Osteocyte (in vitro differentiated cells): ENCODE measurements around the gene PPEF2. TPM values are rescaled to one million over a fixed set of nuclear protein-coding genes. Genes with fewer than 3 reads are reported as not detected.
"Not testable (repeated sequence)": the region's sequence is repeated elsewhere in the genome, so short reads cannot be mapped to it uniquely, and the experiment has no call there.

Source experiments
- DNase-seq: peaks from one replicate; pipeline ENCODE4 v3.0.0; 2021; ENCODE audit warnings: mixed read lengths; ENCODE audit not compliant: unreplicated experiment; ENCODE audit errors: extremely low spot score
- H3K27ac Mint-ChIP-seq: one replicate; pipeline ENCODE4 v1.8.0; 2021; ENCODE audit warnings: mild to moderate bottlenecking, mixed read lengths; ENCODE audit not compliant: unreplicated experiment
- H3K27me3 Mint-ChIP-seq: one replicate; pipeline ENCODE4 v1.8.0; 2021; ENCODE audit warnings: mixed read lengths; ENCODE audit not compliant: unreplicated experiment
- H3K36me3 Mint-ChIP-seq: one replicate; pipeline ENCODE4 v1.8.0; 2021; ENCODE audit warnings: mixed read lengths; ENCODE audit not compliant: unreplicated experiment
- H3K4me1 Mint-ChIP-seq: one replicate; pipeline ENCODE4 v1.8.0; 2021; ENCODE audit warnings: mixed read lengths; ENCODE audit not compliant: unreplicated experiment
- H3K4me3 Mint-ChIP-seq: one replicate; pipeline ENCODE4 v1.8.0; 2021; ENCODE audit warnings: mild to moderate bottlenecking, moderate library complexity, mixed read lengths; ENCODE audit not compliant: unreplicated experiment
- H3K9me3 Mint-ChIP-seq: one replicate; pipeline ENCODE4 v1.8.0; 2021; ENCODE audit warnings: mixed read lengths; ENCODE audit not compliant: unreplicated experiment
- total RNA-seq: library from RNA; stranded (reverse); gene quantifications from 2 replicates; pipeline ENCODE4 v1.2.1, GENCODE V29; 2021
- TF ChIP-seq, protein P1 (sequence below): fragments of 200-600 bp; sonication (generic); IDR thresholded peaks from 2 replicates; pipeline ENCODE4 v1.5.0; 2021; ENCODE audit warnings: antibody characterized with exemption, mild to moderate bottlenecking, moderate library complexity

PPEF2 gene
- total RNA-seq, 1 donor from 2014 or later: not detected

DNA sequence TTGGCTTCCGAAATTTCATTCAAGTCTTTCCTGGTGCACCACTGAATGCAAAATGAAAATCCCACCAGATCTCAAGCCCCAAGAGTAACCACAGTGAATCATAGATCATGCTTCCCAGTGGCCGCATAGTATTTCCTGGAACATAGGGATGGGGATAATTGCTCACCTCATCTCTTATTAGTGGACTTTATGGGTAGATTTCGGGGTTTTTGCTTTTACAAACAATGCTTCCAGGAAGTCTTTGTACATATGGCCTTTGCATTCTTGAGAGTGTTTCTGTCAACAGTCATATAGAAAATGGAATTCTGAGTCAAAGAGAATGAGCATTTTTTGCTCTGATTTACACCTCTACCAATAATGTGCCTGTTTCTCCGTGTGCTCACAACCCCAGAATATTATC, 53.4 kb downstream of the PPEF2 start:
- H3K4me3 Mint-ChIP-seq: no peak overlapping the region
- no peaks in the 10 kb centered on the region for H3K36me3 Mint-ChIP-seq
- no peak overlapping the region for H3K27ac Mint-ChIP-seq
- H3K4me1 Mint-ChIP-seq: peaks cover 19% of the 10 kb centered on the region
- TF ChIP-seq, protein P1, sequence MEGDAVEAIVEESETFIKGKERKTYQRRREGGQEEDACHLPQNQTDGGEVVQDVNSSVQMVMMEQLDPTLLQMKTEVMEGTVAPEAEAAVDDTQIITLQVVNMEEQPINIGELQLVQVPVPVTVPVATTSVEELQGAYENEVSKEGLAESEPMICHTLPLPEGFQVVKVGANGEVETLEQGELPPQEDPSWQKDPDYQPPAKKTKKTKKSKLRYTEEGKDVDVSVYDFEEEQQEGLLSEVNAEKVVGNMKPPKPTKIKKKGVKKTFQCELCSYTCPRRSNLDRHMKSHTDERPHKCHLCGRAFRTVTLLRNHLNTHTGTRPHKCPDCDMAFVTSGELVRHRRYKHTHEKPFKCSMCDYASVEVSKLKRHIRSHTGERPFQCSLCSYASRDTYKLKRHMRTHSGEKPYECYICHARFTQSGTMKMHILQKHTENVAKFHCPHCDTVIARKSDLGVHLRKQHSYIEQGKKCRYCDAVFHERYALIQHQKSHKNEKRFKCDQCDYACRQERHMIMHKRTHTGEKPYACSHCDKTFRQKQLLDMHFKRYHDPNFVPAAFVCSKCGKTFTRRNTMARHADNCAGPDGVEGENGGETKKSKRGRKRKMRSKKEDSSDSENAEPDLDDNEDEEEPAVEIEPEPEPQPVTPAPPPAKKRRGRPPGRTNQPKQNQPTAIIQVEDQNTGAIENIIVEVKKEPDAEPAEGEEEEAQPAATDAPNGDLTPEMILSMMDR: no peak
- H3K9me3 Mint-ChIP-seq: no peaks in the 10 kb centered on the region
- H3K27me3 Mint-ChIP-seq: peaks cover 11% of the 10 kb centered on the region
- no peak for DNase-seq

DNA sequence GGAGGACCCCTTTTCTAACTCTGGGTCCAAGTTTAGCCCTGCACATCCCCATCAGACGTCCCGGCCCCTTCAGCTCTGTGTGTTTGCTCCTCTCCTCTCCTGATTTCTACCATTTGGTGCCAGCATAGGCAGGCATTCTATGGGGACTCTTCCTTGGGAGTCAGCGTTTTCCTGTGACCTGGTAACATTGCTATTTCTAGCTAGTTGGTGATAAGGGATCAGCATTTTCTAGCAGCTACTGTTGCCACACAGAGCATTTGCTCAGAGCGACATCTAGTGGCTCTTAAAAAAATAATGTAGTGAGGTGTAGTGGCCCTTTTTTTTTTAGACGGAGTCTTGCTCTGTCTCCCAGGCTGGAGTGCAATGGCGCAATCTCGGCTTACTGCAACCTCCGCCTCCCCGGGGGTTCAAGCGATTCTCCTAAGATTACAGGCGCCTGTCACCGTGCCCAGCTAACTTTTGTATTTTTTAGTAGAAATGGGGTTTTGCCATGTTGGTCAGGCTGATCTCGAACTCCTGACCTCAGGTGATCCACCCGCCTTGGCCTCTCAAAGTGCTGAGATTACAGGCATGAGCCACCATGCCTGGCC, 54.0 kb downstream of the PPEF2 start:
- Mint-ChIP-seq H3K27ac (peak overlapping the region; percentile 34), H3K4me1 (peaks cover 24% of the 10 kb centered on the region)
- H3K4me3 Mint-ChIP-seq, H3K36me3 Mint-ChIP-seq, H3K9me3 Mint-ChIP-seq, DNase-seq, H3K27me3 Mint-ChIP-seq: not testable (repeated sequence)
- TF ChIP-seq, protein P1: peak; percentile 75

DNA sequence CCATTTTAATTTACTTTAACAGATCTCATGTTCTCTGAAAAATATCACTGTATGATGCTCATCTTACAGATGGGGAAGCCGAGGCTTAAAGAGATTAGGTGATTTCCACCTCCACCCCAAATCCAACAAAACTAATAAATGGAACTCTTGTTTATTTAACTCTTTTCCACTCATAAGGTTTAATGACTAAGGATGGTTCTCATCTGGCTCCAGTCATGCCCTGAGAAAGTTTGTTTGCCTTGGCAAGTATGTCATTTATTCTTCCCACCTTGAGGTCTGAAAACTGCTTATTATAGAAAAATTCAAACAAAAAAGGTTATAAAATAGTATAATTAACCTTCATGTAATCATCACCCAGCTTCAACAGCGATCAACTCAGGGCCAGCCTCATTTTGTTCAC, 56.3 kb downstream of the PPEF2 start:
- Mint-ChIP-seq H3K4me3 (no peak overlapping the region), H3K4me1 (peaks cover 24% of the 10 kb centered on the region), H3K9me3 (no peaks in the 10 kb centered on the region), H3K27ac (no peak overlapping the region), H3K36me3 (no peaks in the 10 kb centered on the region), H3K27me3 (no peaks in the 10 kb centered on the region)
- no peak for DNase-seq
- TF ChIP-seq, protein P1: no peak

DNA sequence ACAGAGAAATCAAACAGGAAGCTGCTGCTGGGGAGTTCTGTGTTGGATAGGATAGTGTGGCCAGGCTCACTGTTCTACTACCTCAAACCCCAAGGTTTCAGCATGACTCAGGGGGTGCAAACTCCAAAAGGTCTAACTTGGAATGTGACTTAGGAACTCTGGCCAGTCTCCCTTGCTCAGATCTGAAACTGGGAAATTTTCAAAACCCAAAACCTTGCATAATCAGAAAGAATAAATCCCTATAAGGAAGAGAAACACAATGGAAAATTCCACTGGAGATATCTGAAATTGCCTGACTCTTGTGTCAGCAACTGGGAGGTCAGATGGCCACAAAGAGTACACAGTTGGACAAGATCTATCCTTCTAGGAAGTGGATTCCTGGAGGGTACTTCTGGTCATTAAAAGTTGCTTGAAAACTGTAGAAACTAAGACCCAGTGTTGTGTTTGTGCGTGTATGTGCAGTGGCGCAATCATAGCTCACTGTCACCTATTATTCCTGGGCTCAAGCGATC, 58.0 kb downstream of the PPEF2 start:
- TF ChIP-seq, protein P1: no peak
- peaks cover 21% of the 10 kb centered on the region for H3K4me1 Mint-ChIP-seq

GRCh38 chr4:75843596-75843995, 58.7 kb downstream of the PPEF2 start:
- Mint-ChIP-seq H3K4me3 (no peak overlapping the region), H3K4me1 (peaks cover 19% of the 10 kb centered on the region), H3K27ac (peak overlapping the region; percentile 86), H3K36me3 (no peaks in the 10 kb centered on the region), H3K9me3 (no peaks in the 10 kb centered on the region), H3K27me3 (no peaks in the 10 kb centered on the region)
- no peak for DNase-seq
- TF ChIP-seq, protein P1: no peak

More for the DNA sequence above, 58.0 kb downstream of the PPEF2 start:
- no peaks in the 10 kb centered on the region for H3K9me3 Mint-ChIP-seq
- H3K27me3 Mint-ChIP-seq: no peaks in the 10 kb centered on the region
- no peaks in the 10 kb centered on the region for H3K36me3 Mint-ChIP-seq
- peak overlapping the region; percentile 33 for H3K4me3 Mint-ChIP-seq
- peak overlapping the region; percentile 86 for H3K27ac Mint-ChIP-seq
- DNase-seq: no peak
